Vagina (tissue), 2 donors: Measurements from ENCODE around the gene DAB2. TPM values are rescaled to one million over a fixed set of nuclear protein-coding genes. Genes with fewer than 3 reads are reported as not detected.

Source experiments
- DNase-seq, 2 donors: peaks; one replicate each; pipeline ENCODE4 v3.0.0-alpha.2; 2017; ENCODE audit errors: extremely low spot score in 2 of 2
- H3K27ac ChIP-seq: fragments of 200-600 bp; sonication (generic); one replicate; pipeline ENCODE4 v1.5.1; 2019
- H3K27me3 ChIP-seq: fragments of 200-600 bp; sonication (generic); one replicate; pipeline ENCODE4 v1.5.1; 2019
- H3K36me3 ChIP-seq, 2 donors: fragments of 200-600 bp; sonication (generic); one replicate each; pipeline ENCODE4 v1.5.1; 2017 to 2019
- H3K4me1 ChIP-seq: fragments of 200-600 bp; sonication (generic); one replicate; pipeline ENCODE4 v1.5.1; 2019
- H3K4me3 ChIP-seq, 2 donors: fragments of 200-600 bp; sonication (generic); 1 replicate in 1 of 2; 2 replicates in 1 of 2; pipeline ENCODE4 v1.5.1; 2016 to 2019
- H3K9me3 ChIP-seq: fragments of 200-600 bp; sonication (generic); one replicate; pipeline ENCODE4 v1.5.1; 2019
- POLR2A ChIP-seq, 2 donors: fragments of 450-650 bp; IDR thresholded peaks; one replicate each; pipeline ENCODE4 v1.6.1; 2017; ENCODE audit warnings: antibody characterized with exemption in 2 of 2, mild to moderate bottlenecking in 2 of 2, moderate library complexity in 2 of 2
- POLR2AphosphoS5 ChIP-seq, 2 donors: sonication (generic); formaldehyde crosslinking; IDR thresholded peaks; one replicate each; pipeline ENCODE4 v1.9.0; 2017; ENCODE audit warnings: antibody characterized with exemption in 2 of 2, mild to moderate bottlenecking in 2 of 2, low read depth in 1 of 2; ENCODE audit not compliant: insufficient read depth in 1 of 2
- intact Hi-C: fragments of 100-400 bp; cut with DNase I; formaldehyde crosslinking; loops from one replicate; pipeline ENCODE4 v1.15.1; 2023
- total RNA-seq: library from RNA; depleted of rRNA; stranded (reverse); fragments of >200 nt; gene quantifications from one replicate; pipeline ENCODE4 v1.2.3, GENCODE V29; 2016
- TF ChIP-seq, protein P1 (sequence below), 3 experiments: fragments of 450-650 bp in 2 of 3; fragments of 200-600 bp in 1 of 3; sonication (generic) in 1 of 3; IDR thresholded peaks; one replicate each; pipeline ENCODE4 v1.5.1; 2017 to 2019; ENCODE audit warnings: antibody characterized with exemption in 3 of 3, mild to moderate bottlenecking in 2 of 3, moderate library complexity in 2 of 3

Gene DAB2
- total RNA-seq, 1 donor from 2014 or later, result 60.4 TPM

DNA sequence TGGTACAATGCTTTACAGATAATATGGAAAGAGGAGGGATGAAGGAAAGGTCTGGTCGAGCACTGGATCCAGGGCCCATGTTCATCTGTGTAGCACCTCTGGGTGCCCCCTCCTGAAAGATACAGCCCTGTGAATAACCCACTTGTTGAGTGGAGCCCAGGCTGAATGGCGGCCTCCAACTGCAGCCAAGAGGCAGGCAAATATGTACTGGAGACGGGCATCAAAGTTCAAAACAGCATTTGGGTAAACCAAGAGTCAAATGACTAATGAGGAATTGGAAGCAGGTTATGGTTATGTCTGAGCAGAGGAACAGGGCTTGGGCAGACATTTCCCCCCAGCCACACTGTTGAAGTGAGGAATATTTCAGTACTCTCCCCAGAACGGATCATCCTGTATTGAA, 61.6 kb downstream of the DAB2 start:
- no peaks in the 10 kb centered on the region for H3K27me3 ChIP-seq
- intact Hi-C loops, result no loop called here
- H3K36me3 ChIP-seq, result no peaks in the 10 kb centered on the region
- no peaks in the 10 kb centered on the region for H3K4me1 ChIP-seq
- no peak overlapping the region for H3K4me3 ChIP-seq
- H3K27ac ChIP-seq, result no peak overlapping the region
- no peaks in the 10 kb centered on the region for H3K9me3 ChIP-seq
- TF ChIP-seq POLR2A (IDR thresholded peaks at IDR 0.05) (no peak), POLR2AphosphoS5 (IDR thresholded peaks at IDR 0.05; ENCODE audit: insufficient read depth in 1 of 2, low read depth in 1 of 2) (no peak)
- TF ChIP-seq, protein P1, sequence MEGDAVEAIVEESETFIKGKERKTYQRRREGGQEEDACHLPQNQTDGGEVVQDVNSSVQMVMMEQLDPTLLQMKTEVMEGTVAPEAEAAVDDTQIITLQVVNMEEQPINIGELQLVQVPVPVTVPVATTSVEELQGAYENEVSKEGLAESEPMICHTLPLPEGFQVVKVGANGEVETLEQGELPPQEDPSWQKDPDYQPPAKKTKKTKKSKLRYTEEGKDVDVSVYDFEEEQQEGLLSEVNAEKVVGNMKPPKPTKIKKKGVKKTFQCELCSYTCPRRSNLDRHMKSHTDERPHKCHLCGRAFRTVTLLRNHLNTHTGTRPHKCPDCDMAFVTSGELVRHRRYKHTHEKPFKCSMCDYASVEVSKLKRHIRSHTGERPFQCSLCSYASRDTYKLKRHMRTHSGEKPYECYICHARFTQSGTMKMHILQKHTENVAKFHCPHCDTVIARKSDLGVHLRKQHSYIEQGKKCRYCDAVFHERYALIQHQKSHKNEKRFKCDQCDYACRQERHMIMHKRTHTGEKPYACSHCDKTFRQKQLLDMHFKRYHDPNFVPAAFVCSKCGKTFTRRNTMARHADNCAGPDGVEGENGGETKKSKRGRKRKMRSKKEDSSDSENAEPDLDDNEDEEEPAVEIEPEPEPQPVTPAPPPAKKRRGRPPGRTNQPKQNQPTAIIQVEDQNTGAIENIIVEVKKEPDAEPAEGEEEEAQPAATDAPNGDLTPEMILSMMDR (IDR thresholded peaks at IDR 0.05), result no peak
- DNase-seq, result no peak

DNA sequence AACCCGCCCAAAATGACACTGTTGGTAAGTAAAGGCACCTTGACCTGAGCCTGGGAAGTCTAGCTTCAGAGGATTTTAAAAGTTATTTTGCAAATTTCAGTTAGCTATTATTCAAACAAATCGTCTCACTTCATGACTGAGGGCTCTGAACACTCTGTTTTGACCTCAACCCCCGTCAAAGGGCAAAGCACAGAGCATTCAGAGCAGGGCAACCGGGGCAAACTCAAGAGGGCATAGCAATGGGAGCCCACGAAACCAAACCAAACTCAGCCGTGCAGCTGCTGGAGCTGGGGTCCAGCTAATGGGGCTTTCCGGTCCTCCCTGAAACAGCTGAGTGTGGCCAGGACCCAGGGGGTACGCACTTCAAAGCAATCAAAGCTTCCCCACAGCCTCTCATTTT, 62.1 kb downstream of the DAB2 start:
- no peak overlapping the region for H3K27ac ChIP-seq
- intact Hi-C loops, result no loop called here
- no peaks in the 10 kb centered on the region for H3K27me3 ChIP-seq
- H3K36me3 ChIP-seq, result no peaks in the 10 kb centered on the region
- no peak overlapping the region for H3K4me3 ChIP-seq
- no peaks in the 10 kb centered on the region for H3K9me3 ChIP-seq
- DNase-seq, result no peak
- TF ChIP-seq, protein P1 (IDR thresholded peaks at IDR 0.05), result no peak
- no peak for TF ChIP-seq POLR2A (IDR thresholded peaks at IDR 0.05)
- TF ChIP-seq POLR2AphosphoS5 (IDR thresholded peaks at IDR 0.05; ENCODE audit: insufficient read depth in 1 of 2, low read depth in 1 of 2), result no peak
- no peaks in the 10 kb centered on the region for H3K4me1 ChIP-seq

- Histone ChIP-seq H3K27ac (no peak overlapping the region), H3K36me3 (no peaks in the 10 kb centered on the region), H3K4me1 (no peaks in the 10 kb centered on the region), H3K4me3 (no peak overlapping the region), H3K9me3 (no peaks in the 10 kb centered on the region), H3K27me3 (no peaks in the 10 kb centered on the region)
- intact Hi-C loops, result no loop called here
- TF ChIP-seq POLR2A (IDR thresholded peaks at IDR 0.05), result no peak
- TF ChIP-seq POLR2AphosphoS5 (IDR thresholded peaks at IDR 0.05; ENCODE audit: insufficient read depth in 1 of 2, low read depth in 1 of 2), result no peak
- TF ChIP-seq, protein P1 (IDR thresholded peaks at IDR 0.05), result no peak
- DNase-seq, result no peak
Observed at GRCh38 chr5:39361306-39361705, 63.5 kb downstream of the DAB2 start.

- no peaks in the 10 kb centered on the region for H3K36me3 ChIP-seq
- H3K27me3 ChIP-seq, result no peaks in the 10 kb centered on the region
- DNase-seq, result no peak
- H3K4me3 ChIP-seq, result no peak overlapping the region
- intact Hi-C loops, result no loop called here
- no peaks in the 10 kb centered on the region for H3K9me3 ChIP-seq
- no peak overlapping the region for H3K27ac ChIP-seq
- H3K4me1 ChIP-seq, result no peaks in the 10 kb centered on the region
- TF ChIP-seq POLR2A (IDR thresholded peaks at IDR 0.05) (no peak), POLR2AphosphoS5 (IDR thresholded peaks at IDR 0.05; ENCODE audit: insufficient read depth in 1 of 2, low read depth in 1 of 2) (no peak)
- TF ChIP-seq, protein P1 (IDR thresholded peaks at IDR 0.05), result no peak
Observed at GRCh38 chr5:39360471-39361111, 64.2 kb downstream of the DAB2 start.

- TF ChIP-seq POLR2AphosphoS5 (IDR thresholded peaks at IDR 0.05; ENCODE audit: insufficient read depth in 1 of 2, low read depth in 1 of 2), result no peak
- TF ChIP-seq, protein P1 (IDR thresholded peaks at IDR 0.05), result no peak
- no peak for TF ChIP-seq POLR2A (IDR thresholded peaks at IDR 0.05)
- intact Hi-C loops, result no loop called here
Observed at GRCh38 chr5:39356263-39356662, 68.5 kb downstream of the DAB2 start.

More at GRCh38 chr5:39356263-39356662, 68.5 kb downstream of the DAB2 start:
- Histone ChIP-seq H3K27me3 (no peaks in the 10 kb centered on the region), H3K27ac (no peak overlapping the region), H3K9me3 (no peaks in the 10 kb centered on the region), H3K36me3 (no peaks in the 10 kb centered on the region), H3K4me3 (no peak overlapping the region), H3K4me1 (no peaks in the 10 kb centered on the region)
- no peak for DNase-seq
